Osteocyte (in vitro differentiated cells): Measurements from ENCODE around the gene LPAR6. TPM values are rescaled to one million over a fixed set of nuclear protein-coding genes. Genes with fewer than 3 reads are reported as not detected.

ENCODE experiments used
- DNase-seq: peaks from one replicate; pipeline ENCODE4 v3.0.0; 2021; ENCODE audit warnings: mixed read lengths; ENCODE audit not compliant: unreplicated experiment; ENCODE audit errors: extremely low spot score
- H3K27ac Mint-ChIP-seq: one replicate; pipeline ENCODE4 v1.8.0; 2021; ENCODE audit warnings: mild to moderate bottlenecking, mixed read lengths; ENCODE audit not compliant: unreplicated experiment
- H3K27me3 Mint-ChIP-seq: one replicate; pipeline ENCODE4 v1.8.0; 2021; ENCODE audit warnings: mixed read lengths; ENCODE audit not compliant: unreplicated experiment
- H3K36me3 Mint-ChIP-seq: one replicate; pipeline ENCODE4 v1.8.0; 2021; ENCODE audit warnings: mixed read lengths; ENCODE audit not compliant: unreplicated experiment
- H3K4me1 Mint-ChIP-seq: one replicate; pipeline ENCODE4 v1.8.0; 2021; ENCODE audit warnings: mixed read lengths; ENCODE audit not compliant: unreplicated experiment
- H3K4me3 Mint-ChIP-seq: one replicate; pipeline ENCODE4 v1.8.0; 2021; ENCODE audit warnings: mild to moderate bottlenecking, moderate library complexity, mixed read lengths; ENCODE audit not compliant: unreplicated experiment
- H3K9me3 Mint-ChIP-seq: one replicate; pipeline ENCODE4 v1.8.0; 2021; ENCODE audit warnings: mixed read lengths; ENCODE audit not compliant: unreplicated experiment
- total RNA-seq: library from RNA; stranded (reverse); gene quantifications from 2 replicates; pipeline ENCODE4 v1.2.1, GENCODE V29; 2021
- TF ChIP-seq, protein P1 (sequence below): fragments of 200-600 bp; sonication (generic); IDR thresholded peaks from 2 replicates; pipeline ENCODE4 v1.5.0; 2021; ENCODE audit warnings: antibody characterized with exemption, mild to moderate bottlenecking, moderate library complexity

Gene LPAR6
- total RNA-seq, 1 donor from 2014 or later: 13.0 TPM

DNA sequence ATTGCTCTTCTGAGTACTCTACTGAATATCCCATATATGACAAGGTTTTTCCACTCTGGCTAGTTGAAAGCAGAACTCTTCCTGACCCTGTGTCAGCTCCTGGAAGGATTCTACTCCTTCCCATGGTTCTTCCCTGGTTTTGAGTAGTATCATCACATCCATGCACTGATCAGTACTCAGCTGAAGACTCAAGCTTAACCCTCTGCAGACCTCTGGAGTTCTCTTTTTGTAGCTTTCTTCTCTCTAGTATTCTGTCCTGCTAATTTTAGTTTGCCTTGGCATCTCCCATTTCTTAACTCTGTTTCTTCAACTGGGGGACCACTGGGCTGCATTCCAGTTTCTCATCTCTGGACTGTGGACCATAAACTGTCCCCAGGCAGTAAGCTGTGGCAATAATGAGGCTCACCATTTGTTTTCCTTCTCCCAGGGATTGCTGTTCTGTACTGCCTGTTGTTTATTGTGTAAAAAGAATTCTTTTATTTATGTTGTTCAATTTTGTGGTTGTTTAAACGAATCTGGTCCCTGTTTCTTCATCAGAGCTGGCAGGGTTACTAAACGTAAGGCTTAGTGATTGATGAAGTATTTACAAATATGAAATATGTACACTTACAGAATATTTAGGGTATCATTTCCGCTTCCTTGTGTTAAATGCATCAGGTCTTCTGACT is 19.7 kb downstream of the LPAR6 start:
- Mint-ChIP-seq H3K4me3 (no peak overlapping the region), H3K9me3 (peaks cover 10% of the 10 kb centered on the region), H3K27me3 (no peaks in the 10 kb centered on the region), H3K36me3 (peaks cover 48% of the 10 kb centered on the region), H3K4me1 (peaks cover 13% of the 10 kb centered on the region), H3K27ac (no peak overlapping the region)
- DNase-seq: no peak
- TF ChIP-seq, protein P1, sequence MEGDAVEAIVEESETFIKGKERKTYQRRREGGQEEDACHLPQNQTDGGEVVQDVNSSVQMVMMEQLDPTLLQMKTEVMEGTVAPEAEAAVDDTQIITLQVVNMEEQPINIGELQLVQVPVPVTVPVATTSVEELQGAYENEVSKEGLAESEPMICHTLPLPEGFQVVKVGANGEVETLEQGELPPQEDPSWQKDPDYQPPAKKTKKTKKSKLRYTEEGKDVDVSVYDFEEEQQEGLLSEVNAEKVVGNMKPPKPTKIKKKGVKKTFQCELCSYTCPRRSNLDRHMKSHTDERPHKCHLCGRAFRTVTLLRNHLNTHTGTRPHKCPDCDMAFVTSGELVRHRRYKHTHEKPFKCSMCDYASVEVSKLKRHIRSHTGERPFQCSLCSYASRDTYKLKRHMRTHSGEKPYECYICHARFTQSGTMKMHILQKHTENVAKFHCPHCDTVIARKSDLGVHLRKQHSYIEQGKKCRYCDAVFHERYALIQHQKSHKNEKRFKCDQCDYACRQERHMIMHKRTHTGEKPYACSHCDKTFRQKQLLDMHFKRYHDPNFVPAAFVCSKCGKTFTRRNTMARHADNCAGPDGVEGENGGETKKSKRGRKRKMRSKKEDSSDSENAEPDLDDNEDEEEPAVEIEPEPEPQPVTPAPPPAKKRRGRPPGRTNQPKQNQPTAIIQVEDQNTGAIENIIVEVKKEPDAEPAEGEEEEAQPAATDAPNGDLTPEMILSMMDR: no peak

DNA sequence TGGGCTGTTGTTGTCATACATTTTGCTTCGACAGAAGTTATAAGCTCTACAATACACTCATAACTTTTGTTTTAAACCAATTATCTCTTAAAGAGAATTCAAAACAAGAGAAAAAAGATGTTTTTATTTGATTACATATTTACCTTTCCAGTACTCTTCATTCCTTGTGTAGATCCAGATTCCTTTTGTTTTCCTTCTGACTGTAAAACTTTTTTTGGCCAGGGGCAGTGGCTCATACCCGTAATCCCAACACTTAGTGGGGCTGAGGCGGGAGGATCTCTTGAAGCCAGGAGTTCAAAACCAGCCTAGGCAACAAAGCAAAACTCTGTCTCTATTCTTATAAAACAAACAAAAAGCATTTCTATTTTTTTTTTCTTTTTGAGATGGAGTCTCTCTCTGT is 21.7 kb downstream of the LPAR6 start:
- TF ChIP-seq, protein P1: no peak
- H3K27me3 Mint-ChIP-seq: no peaks in the 10 kb centered on the region
- H3K27ac Mint-ChIP-seq: no peak overlapping the region
- no peak for DNase-seq
- peaks cover 8% of the 10 kb centered on the region for H3K9me3 Mint-ChIP-seq
- H3K36me3 Mint-ChIP-seq: peaks cover 51% of the 10 kb centered on the region
- peaks cover 4% of the 10 kb centered on the region for H3K4me1 Mint-ChIP-seq
- H3K4me3 Mint-ChIP-seq: no peak overlapping the region

DNA sequence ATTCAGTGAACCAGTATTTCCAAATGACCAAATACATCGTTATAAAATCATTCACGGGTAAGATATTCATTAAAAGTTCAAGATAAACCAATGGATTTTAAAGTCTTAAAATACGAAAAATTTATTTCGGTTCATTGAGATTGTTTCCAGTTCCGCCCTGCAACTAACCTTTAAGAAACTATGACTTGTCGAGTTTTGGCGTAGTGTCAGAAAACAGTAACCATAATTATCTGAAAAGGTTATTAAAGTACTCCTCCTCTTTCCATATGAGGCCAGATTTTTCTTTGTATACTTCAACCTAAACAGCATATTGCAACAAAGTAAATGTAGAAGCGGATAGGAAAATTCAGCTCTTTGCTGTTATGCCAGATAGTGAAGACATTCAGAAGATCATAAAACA is 26.1 kb downstream of the LPAR6 start:
- H3K9me3 Mint-ChIP-seq: no peaks in the 10 kb centered on the region
- DNase-seq: no peak
- TF ChIP-seq, protein P1: no peak
- peaks cover 30% of the 10 kb centered on the region for H3K36me3 Mint-ChIP-seq
- H3K4me1 Mint-ChIP-seq: no peaks in the 10 kb centered on the region
- H3K27ac Mint-ChIP-seq: no peak overlapping the region
- no peak overlapping the region for H3K4me3 Mint-ChIP-seq
- no peaks in the 10 kb centered on the region for H3K27me3 Mint-ChIP-seq

DNA sequence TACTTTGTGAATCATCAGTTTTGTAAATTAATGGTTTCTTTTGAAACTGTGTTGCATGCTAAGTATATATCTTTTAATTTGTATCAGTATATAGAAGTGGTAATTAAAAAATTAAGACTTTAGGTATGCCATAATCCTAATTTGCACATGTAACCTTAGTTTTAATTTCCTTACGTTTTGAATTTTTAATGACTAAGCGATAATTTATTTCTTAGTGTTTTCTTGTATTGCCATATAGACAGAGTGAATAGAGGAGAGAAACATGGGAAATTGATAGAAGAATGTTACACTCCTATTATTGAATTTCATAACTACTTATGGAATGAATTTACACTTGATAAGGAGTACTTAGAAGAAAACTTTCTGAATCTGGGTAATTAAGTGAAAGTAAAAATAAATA is 29.5 kb downstream of the LPAR6 start:
- H3K36me3 Mint-ChIP-seq: peaks cover 34% of the 10 kb centered on the region
- no peaks in the 10 kb centered on the region for H3K9me3 Mint-ChIP-seq
- no peaks in the 10 kb centered on the region for H3K27me3 Mint-ChIP-seq
- no peak overlapping the region for H3K27ac Mint-ChIP-seq
- TF ChIP-seq, protein P1: no peak
- H3K4me1 Mint-ChIP-seq: no peaks in the 10 kb centered on the region
- DNase-seq: no peak
- no peak overlapping the region for H3K4me3 Mint-ChIP-seq

DNA sequence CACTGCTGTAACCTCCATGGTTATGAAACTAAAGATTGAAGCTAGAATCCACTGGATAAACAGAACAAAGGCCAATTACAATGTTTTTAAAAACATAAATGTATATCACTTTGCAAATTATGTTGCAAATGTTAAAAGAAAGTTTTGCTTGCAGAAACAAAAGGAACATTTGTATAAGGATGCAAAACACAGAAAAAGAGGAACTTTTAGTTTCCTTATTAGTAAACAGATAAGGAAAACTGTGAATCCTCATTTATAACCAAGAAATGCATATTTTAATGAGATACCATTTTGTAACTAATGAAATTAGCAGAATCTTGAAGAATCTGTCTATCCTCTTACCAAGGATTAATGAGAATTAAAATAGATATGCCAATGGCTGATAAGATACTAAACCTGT is 32.3 kb downstream of the LPAR6 start:
- Mint-ChIP-seq H3K36me3 (peaks cover 42% of the 10 kb centered on the region), H3K4me1 (no peaks in the 10 kb centered on the region), H3K4me3 (no peak overlapping the region), H3K9me3 (no peaks in the 10 kb centered on the region), H3K27ac (no peak overlapping the region), H3K27me3 (no peaks in the 10 kb centered on the region)
- TF ChIP-seq, protein P1: no peak
- no peak for DNase-seq
